ENCODE data around the gene RPP25.
"Not testable (repeated sequence)": the region's sequence is repeated elsewhere in the genome, so short reads cannot be mapped to it uniquely, and the experiment has no call there.

Gene RPP25

DNA sequence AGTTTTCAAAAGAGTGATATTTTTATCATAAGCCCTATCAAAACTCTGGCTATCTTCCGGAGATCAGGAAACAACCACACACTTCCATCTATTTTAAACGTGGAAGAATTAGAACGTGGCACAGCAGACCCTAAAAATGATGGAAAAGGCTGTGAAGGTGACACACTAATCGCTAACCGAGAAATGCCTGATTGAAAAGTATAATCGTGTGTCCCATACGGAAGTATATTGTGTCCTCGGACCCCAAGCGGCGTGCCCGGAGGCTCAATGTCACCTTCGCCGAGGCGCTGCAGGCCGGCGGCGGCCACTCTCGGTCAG lies 19.3 kb downstream of the RPP25 start:
- in situ Hi-C loops (cut with HindIII; ENCODE audit: low pct_ligation_motif_present, low pct_unique_long_range_greater_than_20kb, low sequenced_read_pairs), result no loop called here
- peak; percentile 18 for DNase-seq

- peak; percentile 10 for DNase-seq
- in situ Hi-C loops (cut with HindIII; ENCODE audit: low pct_ligation_motif_present, low pct_unique_long_range_greater_than_20kb, low sequenced_read_pairs), result not testable (repeated sequence)
These were observed 21.4 kb downstream of the RPP25 start for GRCh38 chr15:74935193-74935592.

DNA sequence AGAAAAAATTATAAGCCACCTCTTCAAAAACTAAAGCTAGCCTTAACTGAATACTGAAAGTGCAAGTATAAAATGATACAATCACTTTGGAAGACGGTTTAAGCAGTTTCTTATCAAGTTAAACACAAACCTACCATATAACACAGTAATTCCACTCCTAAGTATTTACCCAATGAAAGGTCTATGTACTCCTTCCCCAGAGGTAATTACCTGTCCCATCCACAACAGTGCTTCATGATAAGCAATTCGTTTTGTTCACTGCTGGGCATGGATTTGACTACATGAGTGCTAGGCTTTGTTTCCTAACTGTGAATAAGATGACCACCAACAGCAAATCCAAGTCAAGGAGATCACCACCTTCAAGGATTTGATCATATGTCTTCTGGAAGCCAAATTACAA lies 23.0 kb downstream of the RPP25 start:
- no peak for DNase-seq
- in situ Hi-C loops (cut with HindIII; ENCODE audit: low pct_ligation_motif_present, low pct_unique_long_range_greater_than_20kb, low sequenced_read_pairs), result no loop called here

GRCh38 chr15:74928771-74929198 lies 27.8 kb downstream of the RPP25 start:
- DNase-seq, result no peak
- in situ Hi-C loops (cut with HindIII; ENCODE audit: low pct_ligation_motif_present, low pct_unique_long_range_greater_than_20kb, low sequenced_read_pairs), result no loop called here

DNA sequence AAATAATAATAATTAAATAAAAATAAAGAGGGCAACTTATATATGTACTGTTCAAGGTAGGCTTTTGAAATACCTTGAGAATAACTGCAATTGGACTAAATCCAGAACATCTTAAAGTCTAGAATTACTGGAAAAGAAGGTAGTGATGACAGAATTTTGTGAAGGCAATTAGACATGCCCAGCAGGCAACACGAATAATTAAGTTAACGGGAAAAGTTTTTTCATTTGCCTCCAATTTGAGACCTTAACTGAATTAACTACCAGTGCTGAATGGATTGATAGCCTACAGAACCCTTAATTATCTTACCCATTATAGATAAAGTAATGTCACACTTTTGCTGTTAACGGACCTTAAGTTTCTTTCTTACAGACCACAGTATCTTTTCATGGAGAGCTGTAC lies 32.0 kb downstream of the RPP25 start:
- DNase-seq, result no peak
- in situ Hi-C loops (cut with HindIII; ENCODE audit: low pct_ligation_motif_present, low pct_unique_long_range_greater_than_20kb, low sequenced_read_pairs), result no loop called here

DNA sequence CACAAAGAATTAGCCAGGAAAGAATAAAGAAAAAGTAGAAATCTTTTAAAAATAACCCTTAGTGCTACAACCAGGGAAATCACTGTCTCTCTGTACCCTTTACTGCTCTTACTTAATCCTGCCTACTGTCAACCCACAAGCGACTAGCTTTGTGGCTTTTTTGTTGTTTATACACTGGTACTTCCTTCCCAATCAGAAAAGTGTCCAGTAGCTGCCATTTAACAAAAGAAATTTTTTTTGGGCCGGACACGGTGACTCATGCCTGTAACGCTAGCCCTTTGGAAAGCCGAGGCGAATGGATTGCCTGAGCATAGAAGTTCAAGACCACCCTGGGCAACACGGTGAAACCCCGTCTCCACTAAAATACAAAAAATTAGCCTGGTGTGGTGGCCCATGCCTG lies 36.1 kb downstream of the RPP25 start:
- in situ Hi-C loops (cut with HindIII; ENCODE audit: low pct_ligation_motif_present, low pct_unique_long_range_greater_than_20kb, low sequenced_read_pairs), result no loop called here
- no peak for DNase-seq

DNA sequence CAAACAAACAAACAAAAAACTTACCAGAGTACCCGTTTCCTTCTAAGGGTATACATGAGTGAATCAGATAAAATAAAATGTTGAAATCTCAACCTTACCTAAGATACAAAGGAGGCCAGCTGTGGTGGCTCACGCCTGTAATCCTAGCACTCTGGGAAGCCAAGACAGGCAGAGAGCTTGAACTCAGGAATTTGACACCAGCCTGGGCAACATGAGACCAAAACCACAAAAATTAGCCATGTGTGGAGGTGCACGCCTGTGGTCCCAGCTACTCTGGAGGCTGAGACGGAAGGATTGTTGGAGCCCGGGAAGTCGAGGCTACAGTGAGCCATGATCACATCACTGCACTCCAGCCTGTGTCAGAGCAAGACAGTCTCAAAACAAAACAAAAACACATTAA lies 38.9 kb downstream of the RPP25 start:
- no peak for DNase-seq
- in situ Hi-C loops (cut with HindIII; ENCODE audit: low pct_ligation_motif_present, low pct_unique_long_range_greater_than_20kb, low sequenced_read_pairs), result no loop called here

DNA sequence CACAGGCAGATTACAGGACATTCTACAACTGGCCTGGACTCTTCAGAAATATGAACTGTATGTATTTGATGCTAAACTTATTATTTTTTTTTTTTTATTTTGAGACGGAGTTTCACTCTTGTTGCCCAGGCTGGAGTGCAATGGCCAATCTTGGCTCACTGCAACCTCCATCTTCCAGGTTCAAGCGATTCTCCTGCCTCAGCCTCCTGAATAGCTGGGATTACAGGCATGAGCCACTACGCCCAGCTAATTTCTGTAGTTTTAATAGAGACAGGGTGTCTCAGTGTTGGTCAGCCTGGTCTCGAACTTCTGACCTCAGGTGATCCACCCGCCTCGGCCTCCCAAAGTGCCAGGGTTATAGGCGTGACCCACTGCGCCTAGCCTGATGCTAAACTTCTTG lies 42.8 kb downstream of the RPP25 start:
- DNase-seq; in situ Hi-C loops (cut with HindIII; ENCODE audit: low pct_ligation_motif_present, low pct_unique_long_range_greater_than_20kb, low sequenced_read_pairs): not testable (repeated sequence)

DNA sequence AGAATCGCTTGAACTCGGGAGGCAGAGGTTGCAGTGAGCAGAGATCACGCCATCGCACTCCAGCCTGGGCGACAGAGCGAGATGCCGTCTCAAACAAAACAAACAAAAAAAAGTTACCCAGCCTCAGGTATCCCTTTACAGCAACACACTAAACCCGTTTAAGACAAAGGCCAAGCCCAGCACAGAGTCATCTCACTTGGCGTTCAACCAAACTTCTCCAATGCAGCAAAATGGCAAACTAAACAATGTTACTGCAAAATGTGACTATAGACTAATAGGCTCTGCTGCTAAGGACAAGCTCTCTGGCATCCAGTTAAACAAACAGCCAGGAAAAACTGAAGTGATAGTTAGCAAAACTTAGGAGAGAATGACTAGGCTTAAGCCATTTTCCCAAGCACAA lies 43.5 kb downstream of the RPP25 start:
- in situ Hi-C loops (cut with HindIII; ENCODE audit: low pct_ligation_motif_present, low pct_unique_long_range_greater_than_20kb, low sequenced_read_pairs), result no loop called here
- no peak for DNase-seq

- DNase-seq, result no peak
- in situ Hi-C loops (cut with HindIII; ENCODE audit: low pct_ligation_motif_present, low pct_unique_long_range_greater_than_20kb, low sequenced_read_pairs), result no loop called here
These were observed 47.9 kb downstream of the RPP25 start for GRCh38 chr15:74908635-74909034.

DNA sequence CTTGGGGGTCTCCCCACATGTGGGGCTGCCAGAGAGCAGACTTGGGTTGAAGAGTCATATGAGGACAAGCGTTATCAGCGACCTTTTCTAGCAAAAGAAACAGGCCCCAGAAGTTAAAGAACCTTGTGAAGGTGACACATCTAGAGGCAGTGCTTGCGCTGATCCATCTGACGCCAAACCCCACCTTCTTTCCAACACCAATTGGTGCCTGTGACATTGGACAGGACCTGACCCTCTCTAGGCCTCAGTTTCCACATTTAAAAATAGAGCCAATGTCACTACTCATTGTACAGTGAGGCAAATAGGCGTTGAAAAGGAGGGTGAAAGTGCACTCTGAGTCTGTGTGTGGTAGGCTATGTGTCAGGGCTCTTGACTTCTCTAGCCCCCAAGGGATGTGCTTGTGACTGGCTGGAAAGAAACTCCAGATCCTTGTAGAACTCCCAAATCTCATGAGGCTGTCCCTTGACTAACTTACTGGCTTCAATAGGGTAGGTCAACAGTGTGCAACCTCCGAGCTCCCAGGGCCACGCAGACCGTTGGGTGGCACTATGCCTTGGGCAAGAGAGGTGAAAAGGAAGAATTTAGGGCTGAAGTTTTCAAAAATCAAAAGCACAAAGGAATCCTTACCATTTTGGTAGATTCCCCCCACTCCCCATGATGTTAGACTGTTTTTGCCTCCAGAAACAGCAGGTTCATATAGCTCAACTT lies 49.3 kb downstream of the RPP25 start:
- in situ Hi-C loops (cut with HindIII; ENCODE audit: low pct_ligation_motif_present, low pct_unique_long_range_greater_than_20kb, low sequenced_read_pairs), result no loop called here
- peak; percentile 3 for DNase-seq

- in situ Hi-C loops (cut with HindIII; ENCODE audit: low pct_ligation_motif_present, low pct_unique_long_range_greater_than_20kb, low sequenced_read_pairs), result no loop called here
- peak; percentile 85 for DNase-seq
These were observed 50.0 kb downstream of the RPP25 start, which contains the start of gene FAM219B for GRCh38 chr15:74906450-74907162. Gene FAM219B (minus strand): TSS chr15:74906851. CDS start chr15:74906800, 51 bp downstream.

DNA sequence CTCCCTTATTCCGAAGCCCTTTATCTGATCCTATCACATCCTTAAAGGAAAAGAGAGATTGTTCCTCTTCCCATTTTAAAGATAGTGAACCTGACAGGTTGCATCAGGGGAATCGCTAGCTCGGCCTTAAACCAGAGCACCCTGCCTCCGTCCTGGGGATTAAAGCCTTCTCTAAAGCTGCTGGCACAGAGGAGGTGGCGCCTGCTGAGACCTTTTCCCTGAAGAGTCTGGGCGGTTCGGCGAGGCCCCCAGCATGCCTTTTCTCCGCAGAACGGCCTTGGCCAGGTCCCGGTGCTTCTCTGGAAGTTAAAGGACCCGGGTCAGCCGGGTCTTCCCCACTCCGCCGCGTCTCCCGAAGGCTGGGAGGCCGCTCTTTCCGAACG lies 50.5 kb downstream of the RPP25 start:
- DNase-seq, result peak; percentile 13
- in situ Hi-C loops (cut with HindIII; ENCODE audit: low pct_ligation_motif_present, low pct_unique_long_range_greater_than_20kb, low sequenced_read_pairs), result no loop called here

Data from ACHN (cell line).